Suppressor macrophage treated with lipopolysaccharide for 1 hour (primary cell): ENCODE measurements around the gene PRH2.

Source experiments
- DNase-seq, 3 donors: peaks; one replicate each; pipeline ENCODE4 v3.0.0-alpha.2; 2020 to 2022

PRH2 gene

DNA sequence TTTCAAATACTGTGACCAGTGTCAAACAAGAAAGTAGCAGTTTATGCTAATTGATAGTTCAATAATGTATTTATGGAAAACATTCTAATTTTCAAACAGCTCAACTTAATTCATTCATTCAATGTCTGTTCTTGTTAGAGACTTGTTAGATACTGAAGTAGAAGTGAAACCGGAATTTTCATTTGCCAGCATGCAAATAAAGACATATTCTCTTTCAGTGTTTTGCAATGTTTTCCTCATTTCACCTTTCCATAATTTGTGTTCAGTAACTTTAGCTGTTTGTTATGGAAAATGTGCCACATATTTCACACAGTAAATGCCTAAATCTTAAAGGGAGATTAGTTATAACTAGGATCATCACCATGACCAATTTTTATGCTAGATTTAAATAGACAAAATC lies 36.4 kb downstream of the PRH2 start:
- no peak for DNase-seq

- no peak for DNase-seq
Measured at GRCh38 chr12:10966314-10966713, 37.3 kb downstream of the PRH2 start.

DNA sequence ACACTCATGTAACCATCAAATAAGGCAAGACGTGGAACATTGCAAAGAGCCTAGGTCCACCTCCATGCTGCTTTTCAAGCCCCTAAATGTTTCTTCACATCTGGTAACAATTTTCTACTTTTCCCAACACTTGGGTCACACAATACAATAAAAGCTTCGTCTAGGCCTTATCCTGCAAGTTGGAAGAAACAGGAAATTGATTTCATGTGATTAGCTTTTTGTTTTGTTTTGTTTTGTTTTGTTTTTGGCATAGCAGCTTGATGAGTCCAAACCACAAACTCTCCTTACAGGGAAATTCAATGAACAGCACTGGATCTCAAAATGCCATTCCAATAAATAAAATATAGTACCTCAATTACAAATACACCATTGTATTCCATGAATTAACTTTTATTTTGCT lies 38.4 kb downstream of the PRH2 start:
- no peak for DNase-seq

- DNase-seq: no peak
Measured at GRCh38 chr12:10968765-10969456, 39.9 kb downstream of the PRH2 start.

GRCh38 chr12:10974965-10975364 lies 45.9 kb downstream of the PRH2 start:
- DNase-seq: no peak

DNA sequence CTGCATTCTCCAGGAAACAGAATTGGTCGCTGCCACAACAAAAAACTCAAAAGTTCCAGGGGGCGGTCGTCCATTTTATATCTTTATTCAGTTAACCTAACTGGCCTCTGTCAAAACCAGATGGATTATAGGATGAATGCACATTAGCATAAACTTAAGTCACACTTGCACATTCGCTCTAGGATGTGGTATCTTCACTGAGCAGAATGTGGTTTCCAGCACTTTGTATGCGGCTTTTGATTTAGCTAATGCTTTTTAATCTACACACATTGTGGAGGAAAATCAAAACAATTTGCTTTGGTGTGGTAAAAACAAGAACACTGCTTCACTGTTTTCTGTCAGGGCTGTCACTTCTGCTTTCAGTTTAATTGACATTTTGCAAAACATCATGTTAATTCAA lies 53.2 kb downstream of the PRH2 start:
- no peak for DNase-seq
